ENCODE data around the gene IKBKG.
"Not testable (repeated sequence)": the region's sequence is repeated elsewhere in the genome, so short reads cannot be mapped to it uniquely, and the experiment has no call there.

The IKBKG gene

GRCh38 chrX:154547245-154548027 is at the start of gene IKBKG:
Gene IKBKG (plus strand): TSS chrX:154547620. CDS start chrX:154552003, 4,383 bp downstream.
- Histone ChIP-seq H3K36me3 (ENCODE audit: control insufficient read depth, insufficient read depth, low read length) (peaks cover 12% of the 10 kb centered on the region), H3K4me3 (ENCODE audit: low read depth, low read length) (peak within 1 kb of the TSS; percentile 89), H3K4me1 (ENCODE audit: control insufficient read depth, insufficient read depth, low read length) (no peaks in the 10 kb centered on the region), H3K27me3 (ENCODE audit: control insufficient read depth, insufficient read depth, low read length) (no peaks in the 10 kb centered on the region), H3K9ac (ENCODE audit: low read depth, low read length) (peak within 1 kb of the TSS; percentile 8), H3K9me3 (ENCODE audit: control insufficient read depth, insufficient read depth, low read length) (no peaks in the 10 kb centered on the region)

- not testable (repeated sequence) for H3K36me3 ChIP-seq (ENCODE audit: control insufficient read depth, insufficient read depth, low read length); H3K4me3 ChIP-seq (ENCODE audit: low read depth, low read length); H3K9me3 ChIP-seq (ENCODE audit: control insufficient read depth, insufficient read depth, low read length); H3K9ac ChIP-seq (ENCODE audit: low read depth, low read length); H3K4me1 ChIP-seq (ENCODE audit: control insufficient read depth, insufficient read depth, low read length); H3K27me3 ChIP-seq (ENCODE audit: control insufficient read depth, insufficient read depth, low read length)
Measured at GRCh38 chrX:154501423-154501822, 46.0 kb upstream of the IKBKG start.

- Histone ChIP-seq H3K36me3 (ENCODE audit: control insufficient read depth, insufficient read depth, low read length) (peaks cover 11% of the 10 kb centered on the region), H3K9ac (ENCODE audit: low read depth, low read length) (no peak overlapping the region), H3K27me3 (ENCODE audit: control insufficient read depth, insufficient read depth, low read length) (no peaks in the 10 kb centered on the region), H3K4me1 (ENCODE audit: control insufficient read depth, insufficient read depth, low read length) (no peaks in the 10 kb centered on the region), H3K9me3 (ENCODE audit: control insufficient read depth, insufficient read depth, low read length) (no peaks in the 10 kb centered on the region), H3K4me3 (ENCODE audit: low read depth, low read length) (no peak overlapping the region)
Measured at GRCh38 chrX:154502098-154502497, 45.3 kb upstream of the IKBKG start.

- H3K9me3 ChIP-seq (ENCODE audit: control insufficient read depth, insufficient read depth, low read length) = no peaks in the 10 kb centered on the region
- no peaks in the 10 kb centered on the region for H3K27me3 ChIP-seq (ENCODE audit: control insufficient read depth, insufficient read depth, low read length)
- H3K4me3 ChIP-seq (ENCODE audit: low read depth, low read length) = no peak overlapping the region
- H3K36me3 ChIP-seq (ENCODE audit: control insufficient read depth, insufficient read depth, low read length) = peaks cover 11% of the 10 kb centered on the region
- no peaks in the 10 kb centered on the region for H3K4me1 ChIP-seq (ENCODE audit: control insufficient read depth, insufficient read depth, low read length)
- H3K9ac ChIP-seq (ENCODE audit: low read depth, low read length) = no peak overlapping the region
Measured at GRCh38 chrX:154502989-154503388, 44.4 kb upstream of the IKBKG start.

GRCh38 chrX:154505734-154506133 is 41.7 kb upstream of the IKBKG start:
- peaks cover 11% of the 10 kb centered on the region for H3K36me3 ChIP-seq (ENCODE audit: control insufficient read depth, insufficient read depth, low read length)
- H3K9ac ChIP-seq (ENCODE audit: low read depth, low read length) = no peak overlapping the region
- no peaks in the 10 kb centered on the region for H3K27me3 ChIP-seq (ENCODE audit: control insufficient read depth, insufficient read depth, low read length)
- no peak overlapping the region for H3K4me3 ChIP-seq (ENCODE audit: low read depth, low read length)
- no peaks in the 10 kb centered on the region for H3K4me1 ChIP-seq (ENCODE audit: control insufficient read depth, insufficient read depth, low read length)
- no peaks in the 10 kb centered on the region for H3K9me3 ChIP-seq (ENCODE audit: control insufficient read depth, insufficient read depth, low read length)

- H3K36me3 ChIP-seq (ENCODE audit: control insufficient read depth, insufficient read depth, low read length) = peaks cover 11% of the 10 kb centered on the region
- no peaks in the 10 kb centered on the region for H3K27me3 ChIP-seq (ENCODE audit: control insufficient read depth, insufficient read depth, low read length)
- no peak overlapping the region for H3K9ac ChIP-seq (ENCODE audit: low read depth, low read length)
- H3K4me3 ChIP-seq (ENCODE audit: low read depth, low read length) = no peak overlapping the region
- no peaks in the 10 kb centered on the region for H3K4me1 ChIP-seq (ENCODE audit: control insufficient read depth, insufficient read depth, low read length)
- no peaks in the 10 kb centered on the region for H3K9me3 ChIP-seq (ENCODE audit: control insufficient read depth, insufficient read depth, low read length)
Measured at GRCh38 chrX:154506483-154507332, 40.7 kb upstream of the IKBKG start.

- Histone ChIP-seq H3K4me1 (ENCODE audit: control insufficient read depth, insufficient read depth, low read length) (no peaks in the 10 kb centered on the region), H3K27me3 (ENCODE audit: control insufficient read depth, insufficient read depth, low read length) (no peaks in the 10 kb centered on the region), H3K9ac (ENCODE audit: low read depth, low read length) (no peak overlapping the region), H3K4me3 (ENCODE audit: low read depth, low read length) (no peak overlapping the region), H3K9me3 (ENCODE audit: control insufficient read depth, insufficient read depth, low read length) (no peaks in the 10 kb centered on the region), H3K36me3 (ENCODE audit: control insufficient read depth, insufficient read depth, low read length) (peaks cover 11% of the 10 kb centered on the region)
Measured at GRCh38 chrX:154507673-154508383, 39.6 kb upstream of the IKBKG start.

GRCh38 chrX:154508384-154508745 is 39.1 kb upstream of the IKBKG start:
- no peaks in the 10 kb centered on the region for H3K9me3 ChIP-seq (ENCODE audit: control insufficient read depth, insufficient read depth, low read length)
- H3K36me3 ChIP-seq (ENCODE audit: control insufficient read depth, insufficient read depth, low read length) = peaks cover 11% of the 10 kb centered on the region
- H3K27me3 ChIP-seq (ENCODE audit: control insufficient read depth, insufficient read depth, low read length) = no peaks in the 10 kb centered on the region
- no peak overlapping the region for H3K9ac ChIP-seq (ENCODE audit: low read depth, low read length)
- H3K4me1 ChIP-seq (ENCODE audit: control insufficient read depth, insufficient read depth, low read length) = no peaks in the 10 kb centered on the region
- H3K4me3 ChIP-seq (ENCODE audit: low read depth, low read length) = no peak overlapping the region

GRCh38 chrX:154509455-154509854 is 38.0 kb upstream of the IKBKG start:
- no peaks in the 10 kb centered on the region for H3K9me3 ChIP-seq (ENCODE audit: control insufficient read depth, insufficient read depth, low read length)
- no peaks in the 10 kb centered on the region for H3K27me3 ChIP-seq (ENCODE audit: control insufficient read depth, insufficient read depth, low read length)
- H3K4me1 ChIP-seq (ENCODE audit: control insufficient read depth, insufficient read depth, low read length) = no peaks in the 10 kb centered on the region
- peaks cover 11% of the 10 kb centered on the region for H3K36me3 ChIP-seq (ENCODE audit: control insufficient read depth, insufficient read depth, low read length)
- no peak overlapping the region for H3K4me3 ChIP-seq (ENCODE audit: low read depth, low read length)
- H3K9ac ChIP-seq (ENCODE audit: low read depth, low read length) = no peak overlapping the region

- H3K4me1 ChIP-seq (ENCODE audit: control insufficient read depth, insufficient read depth, low read length) = no peaks in the 10 kb centered on the region
- no peak overlapping the region for H3K4me3 ChIP-seq (ENCODE audit: low read depth, low read length)
- no peak overlapping the region for H3K9ac ChIP-seq (ENCODE audit: low read depth, low read length)
- H3K9me3 ChIP-seq (ENCODE audit: control insufficient read depth, insufficient read depth, low read length) = no peaks in the 10 kb centered on the region
- H3K36me3 ChIP-seq (ENCODE audit: control insufficient read depth, insufficient read depth, low read length) = peaks cover under 1% of the 10 kb centered on the region
- H3K27me3 ChIP-seq (ENCODE audit: control insufficient read depth, insufficient read depth, low read length) = no peaks in the 10 kb centered on the region
Measured at GRCh38 chrX:154511761-154512160, 35.7 kb upstream of the IKBKG start.

- Histone ChIP-seq H3K27me3 (ENCODE audit: control insufficient read depth, insufficient read depth, low read length) (no peaks in the 10 kb centered on the region), H3K9ac (ENCODE audit: low read depth, low read length) (no peak overlapping the region), H3K9me3 (ENCODE audit: control insufficient read depth, insufficient read depth, low read length) (no peaks in the 10 kb centered on the region), H3K4me1 (ENCODE audit: control insufficient read depth, insufficient read depth, low read length) (peaks cover 1% of the 10 kb centered on the region), H3K4me3 (ENCODE audit: low read depth, low read length) (no peak overlapping the region), H3K36me3 (ENCODE audit: control insufficient read depth, insufficient read depth, low read length) (no peaks in the 10 kb centered on the region)
Measured at GRCh38 chrX:154512879-154513553, 34.4 kb upstream of the IKBKG start.
